Natural killer cell (primary cell): ENCODE measurements around the gene MORC2. TPM values are rescaled to one million over a fixed set of nuclear protein-coding genes. Genes with fewer than 3 reads are reported as not detected.

Experiments
- ATAC-seq, 3 donors: fragments of 150-1000 bp in 2 of 3; fragments of 200-7000 bp in 1 of 3; cut with Tn5 transposase; 1 replicate in 1 of 3; 2 replicates in 2 of 3; pipeline ENCODE4 v1.10.0; 2021; ENCODE audit warnings: mild to moderate bottlenecking in 2 of 3, moderate library complexity in 2 of 3
- DNase-seq, 2 donors: peaks; one replicate each; pipeline versions ENCODE4 v3.0.0 to v3.0.0-alpha.2; 2013 to 2021; ENCODE audit warnings: mixed read lengths in 1 of 2
- H3K27ac ChIP-seq: one replicate; pipeline ENCODE4 v1.5.1; 2013; ENCODE audit warnings: mild to moderate bottlenecking, low read length
- H3K27me3 ChIP-seq: one replicate; pipeline ENCODE4 v1.6.1; 2013; ENCODE audit warnings: low read length; ENCODE audit not compliant: control insufficient read depth, insufficient read depth
- H3K36me3 ChIP-seq: one replicate; pipeline ENCODE4 v1.6.1; 2013; ENCODE audit warnings: low read length; ENCODE audit not compliant: control insufficient read depth, insufficient read depth
- H3K4me1 ChIP-seq: one replicate; pipeline ENCODE4 v1.6.1; 2013; ENCODE audit warnings: low read length; ENCODE audit not compliant: control insufficient read depth, insufficient read depth
- H3K4me3 ChIP-seq: one replicate; pipeline ENCODE4 v1.5.1; 2013; ENCODE audit warnings: low read length
- H3K9me3 ChIP-seq: one replicate; pipeline ENCODE4 v1.6.1; 2013; ENCODE audit warnings: low read length; ENCODE audit not compliant: control insufficient read depth, insufficient read depth
- H3K27ac Mint-ChIP-seq, 2 donors: one replicate each; pipeline ENCODE4 v1.8.0; 2022; ENCODE audit warnings: mild to moderate bottlenecking in 2 of 2, mixed read lengths in 2 of 2, moderate library complexity in 1 of 2
- H3K27me3 Mint-ChIP-seq, 2 donors: one replicate each; pipeline ENCODE4 v1.8.0; 2022; ENCODE audit warnings: low read depth in 2 of 2, mixed read lengths in 2 of 2
- H3K36me3 Mint-ChIP-seq: one replicate; pipeline ENCODE4 v1.8.0; 2022; ENCODE audit warnings: mixed read lengths
- H3K4me1 Mint-ChIP-seq, 2 donors: one replicate each; pipeline ENCODE4 v1.8.0; 2022; ENCODE audit warnings: mixed read lengths in 2 of 2
- H3K4me3 Mint-ChIP-seq: one replicate; pipeline ENCODE4 v1.8.0; 2022; ENCODE audit warnings: mild to moderate bottlenecking, moderate library complexity, mixed read lengths
- H3K9me3 Mint-ChIP-seq, 2 donors: one replicate each; pipeline ENCODE4 v1.8.0; 2022; ENCODE audit warnings: mixed read lengths in 2 of 2
- CTCF ChIP-seq: fragments of 200-600 bp; IDR thresholded peaks from one replicate; pipeline ENCODE4 v1.8.0; 2022; ENCODE audit warnings: antibody characterized with exemption
- WGBS: methylation state at CpG from one replicate; pipeline ENCODE4 v1.1.7; 2013; ENCODE audit warnings: missing lambda C conversion rate; ENCODE audit not compliant: insufficient coverage; 5-methylcytosine and 5-hydroxymethylcytosine counted together
- intact Hi-C: fragments of 100-400 bp; cut with micrococcal nuclease; formaldehyde crosslinking; loops from one replicate; pipeline ENCODE4 v1.14.2; 2022
- total RNA-seq, 4 donors: library from RNA; stranded (reverse); fragments of 120-200 nt in 1 of 4; gene quantifications; one replicate each; pipeline versions ENCODE4 v1.2.3 to v1.2.4, GENCODE V29; 2013 to 2022

MORC2 gene
- total RNA-seq, 3 donors from 2014 or later (not counting 1 experiment from before 2014, with no cell fraction given): 15.3 to 19.7 (median 16.4) TPM

- H3K4me1 ChIP-seq: peaks cover 12% of the 10 kb centered on the region
- H3K36me3 Mint-ChIP-seq: no peaks in the 10 kb centered on the region
- no peaks in the 10 kb centered on the region for H3K27me3 Mint-ChIP-seq
- no peak for ATAC-seq
- no peaks in the 10 kb centered on the region for H3K9me3 Mint-ChIP-seq
- H3K4me3 Mint-ChIP-seq: no peak overlapping the region
- peaks cover 4% of the 10 kb centered on the region for H3K9me3 ChIP-seq
- H3K4me1 Mint-ChIP-seq: peaks cover 22 to 26% of the 10 kb centered on the region in 2 donors
- no peak for DNase-seq
- H3K27me3 ChIP-seq: no peaks in the 10 kb centered on the region
- TF ChIP-seq CTCF: no peak
- 88% methylated on average over 7 of the region's 7 CpGs for WGBS
- H3K27ac Mint-ChIP-seq: no peak overlapping the region
- no peak overlapping the region for H3K4me3 ChIP-seq
- intact Hi-C loops: no loop called here
- no peaks in the 10 kb centered on the region for H3K36me3 ChIP-seq
- no peak overlapping the region for H3K27ac ChIP-seq
These were observed 49.8 kb downstream of the MORC2 start for GRCh38 chr22:30918761-30919160.

DNA sequence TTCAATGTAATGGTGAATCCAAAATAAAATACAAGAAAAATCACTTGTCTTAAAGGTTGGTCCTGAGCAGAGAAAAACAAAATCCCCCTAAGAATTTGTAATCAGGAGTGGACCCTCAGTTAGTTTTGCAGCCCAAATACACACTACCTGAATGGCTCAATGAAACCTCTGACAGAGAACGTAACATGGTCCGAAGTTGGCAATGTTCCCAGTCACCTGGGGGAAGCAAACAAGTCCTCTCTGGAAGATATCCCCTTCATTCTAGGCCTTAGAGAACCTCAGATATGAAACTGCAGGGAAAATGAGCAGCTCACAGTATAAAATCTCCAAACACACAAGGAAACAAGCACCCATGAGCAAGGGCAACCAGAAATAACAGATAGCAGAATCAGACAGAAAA lies 58.2 kb downstream of the MORC2 start:
- Mint-ChIP-seq H3K27ac (no peak overlapping the region), H3K27me3 (no peaks in the 10 kb centered on the region), H3K36me3 (no peaks in the 10 kb centered on the region), H3K4me3 (no peak overlapping the region), H3K9me3 (no peaks in the 10 kb centered on the region), H3K4me1 (no peaks in the 10 kb centered on the region)
- no peaks in the 10 kb centered on the region for H3K4me1 ChIP-seq
- intact Hi-C loops: no loop called here
- H3K4me3 ChIP-seq: no peak overlapping the region
- TF ChIP-seq CTCF: no peak
- H3K36me3 ChIP-seq: no peaks in the 10 kb centered on the region
- no peak overlapping the region for H3K27ac ChIP-seq
- no peaks in the 10 kb centered on the region for H3K9me3 ChIP-seq
- 100% methylated on average over 2 of the region's 2 CpGs for WGBS
- ATAC-seq: no peak
- H3K27me3 ChIP-seq: no peaks in the 10 kb centered on the region
- no peak for DNase-seq

- Mint-ChIP-seq H3K27ac (no peak overlapping the region), H3K4me1 (no peaks in the 10 kb centered on the region), H3K4me3 (no peak overlapping the region), H3K27me3 (no peaks in the 10 kb centered on the region), H3K9me3 (no peaks in the 10 kb centered on the region), H3K36me3 (no peaks in the 10 kb centered on the region)
- Histone ChIP-seq H3K36me3 (no peaks in the 10 kb centered on the region), H3K9me3 (no peaks in the 10 kb centered on the region), H3K27ac (no peak overlapping the region), H3K4me1 (no peaks in the 10 kb centered on the region), H3K27me3 (no peaks in the 10 kb centered on the region), H3K4me3 (no peak overlapping the region)
- DNase-seq (no peak), ATAC-seq (no peak)
- TF ChIP-seq CTCF: no peak
- WGBS: 91% methylated on average over 5 of the region's 5 CpGs
- intact Hi-C loops: no loop called here
These were observed 59.3 kb downstream of the MORC2 start for GRCh38 chr22:30909306-30909705.

DNA sequence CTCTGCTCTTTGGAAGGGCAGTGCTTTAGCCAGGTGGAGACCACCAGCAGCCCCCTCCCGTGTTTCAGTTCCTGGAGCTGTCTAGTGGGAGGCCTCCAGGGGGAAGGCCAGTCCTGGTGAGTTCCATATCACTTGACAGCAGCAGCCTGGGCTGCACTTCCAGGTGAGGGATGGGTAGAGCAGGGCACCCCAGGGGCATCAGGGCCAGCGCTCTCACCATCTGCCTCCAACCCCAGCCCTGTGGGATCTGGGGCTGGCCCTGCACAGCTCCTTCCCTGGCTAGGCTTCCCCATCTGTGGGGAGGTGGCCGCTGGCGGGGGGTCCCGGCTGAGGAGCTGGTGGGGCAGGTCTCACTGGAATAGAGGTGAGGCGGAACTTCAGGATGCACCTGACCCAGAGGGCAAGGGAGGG lies 60.5 kb downstream of the MORC2 start:
- H3K4me1 Mint-ChIP-seq: peaks cover 0 to 2% of the 10 kb centered on the region in 2 donors
- no peak overlapping the region for H3K4me3 Mint-ChIP-seq
- Histone ChIP-seq H3K4me3 (no peak overlapping the region), H3K36me3 (no peaks in the 10 kb centered on the region), H3K27me3 (no peaks in the 10 kb centered on the region), H3K27ac (no peak overlapping the region), H3K9me3 (no peaks in the 10 kb centered on the region), H3K4me1 (no peaks in the 10 kb centered on the region)
- H3K36me3 Mint-ChIP-seq: no peaks in the 10 kb centered on the region
- H3K27ac Mint-ChIP-seq: no peak overlapping the region
- intact Hi-C loops: no loop called here
- H3K9me3 Mint-ChIP-seq: no peaks in the 10 kb centered on the region
- TF ChIP-seq CTCF: no peak
- DNase-seq: no peak
- H3K27me3 Mint-ChIP-seq: peaks cover 0 to 1% of the 10 kb centered on the region in 2 donors
- no peak for ATAC-seq
- WGBS: 92% methylated on average over 6 of the region's 6 CpGs
